SK-N-SH treated with all-trans-retinoic acid at 6 μM for 48 hours (cell line): ENCODE data around the gene PDK3.

ENCODE experiments used
- ATAC-seq: fragments of 200-7000 bp; cut with Tn5 transposase; 3 replicates; pipeline ENCODE4 v1.9.1; 2020; ENCODE audit warnings: mild to moderate bottlenecking, moderate library complexity
- ARNTL ChIP-seq: fragments of 450-650 bp; formaldehyde crosslinking; IDR thresholded peaks from 2 replicates; pipeline ENCODE4 v1.5.0; 2020; ENCODE audit warnings: low read depth, mild to moderate bottlenecking, moderate library complexity, borderline replicate concordance
- CSDC2 ChIP-seq: fragments of 250-450 bp; sonication (Bioruptor Pico); IDR thresholded peaks from 2 replicates; pipeline ENCODE4 v1.5.0; 2020; ENCODE audit warnings: mild to moderate bottlenecking, moderate library complexity
- ESRRG ChIP-seq: fragments of 250-450 bp; sonication (Bioruptor Pico); IDR thresholded peaks from 2 replicates; pipeline ENCODE4 v1.6.1; 2021; ENCODE audit warnings: mild to moderate bottlenecking
- GLIS3 ChIP-seq: fragments of 250-450 bp; sonication (Bioruptor Pico); IDR thresholded peaks from 2 replicates; pipeline ENCODE4 v1.5.0; 2020; ENCODE audit warnings: mild to moderate bottlenecking, moderate library complexity
- ISL1 ChIP-seq: fragments of 250-450 bp; sonication (Bioruptor Pico); IDR thresholded peaks from 2 replicates; pipeline ENCODE4 v2.1.2; 2022; ENCODE audit warnings: mild to moderate bottlenecking, moderate library complexity
- OSR1 ChIP-seq: fragments of 250-450 bp; sonication (Bioruptor Pico); IDR thresholded peaks from 2 replicates; pipeline ENCODE4 v1.8.0; 2022; ENCODE audit warnings: moderate library complexity, mild to moderate bottlenecking, inconsistent platforms
- PPARA ChIP-seq: fragments of 250-450 bp; sonication (Bioruptor Pico); IDR thresholded peaks from 2 replicates; pipeline ENCODE4 v1.5.0; 2020; ENCODE audit warnings: mild to moderate bottlenecking, borderline replicate concordance
- RARB ChIP-seq: fragments of 250-450 bp; sonication (Bioruptor Pico); IDR thresholded peaks from 2 replicates; pipeline ENCODE4 v1.8.0; 2021; ENCODE audit warnings: mild to moderate bottlenecking, moderate library complexity
- SNAI2 ChIP-seq: fragments of 250-450 bp; sonication (Bioruptor Pico); IDR thresholded peaks from 2 replicates; pipeline ENCODE4 v1.5.0; 2020; ENCODE audit warnings: mild to moderate bottlenecking, moderate library complexity
- TCF4 ChIP-seq: fragments of 250-450 bp; sonication (Bioruptor Pico); IDR thresholded peaks from 2 replicates; pipeline ENCODE4 v1.8.0; 2021; ENCODE audit warnings: mild to moderate bottlenecking, moderate library complexity, borderline replicate concordance
- TOX ChIP-seq: fragments of 250-450 bp; sonication (Bioruptor Pico); IDR thresholded peaks from 2 replicates; pipeline ENCODE4 v1.8.0; 2021; ENCODE audit warnings: mild to moderate bottlenecking, moderate library complexity, borderline replicate concordance
- ZC3H10 ChIP-seq: fragments of 250-450 bp; sonication (Bioruptor Pico); IDR thresholded peaks from 2 replicates; pipeline ENCODE4 v1.5.1; 2021; ENCODE audit warnings: mild to moderate bottlenecking, moderate library complexity
- ZFP3 ChIP-seq: fragments of 250-450 bp; sonication (Bioruptor Pico); IDR thresholded peaks from 2 replicates; pipeline ENCODE4 v1.5.0; 2020; ENCODE audit warnings: mild to moderate bottlenecking, moderate library complexity
- ZFP30 ChIP-seq: fragments of 450-650 bp; formaldehyde crosslinking; IDR thresholded peaks from 2 replicates; pipeline ENCODE4 v1.5.0; 2022; ENCODE audit warnings: mild to moderate bottlenecking, moderate library complexity
- ZNF565 ChIP-seq: fragments of 450-650 bp; formaldehyde crosslinking; conservative IDR thresholded peaks from 2 replicates; pipeline ENCODE4 v1.5.0; 2020; ENCODE audit warnings: low read depth, mild to moderate bottlenecking, moderate library complexity
- ZNF70 ChIP-seq: fragments of 450-650 bp; formaldehyde crosslinking; IDR thresholded peaks from 2 replicates; pipeline ENCODE4 v1.5.0; 2020; ENCODE audit warnings: mild to moderate bottlenecking, moderate library complexity
- ZNF8 ChIP-seq: fragments of 450-650 bp; formaldehyde crosslinking; IDR thresholded peaks from 2 replicates; pipeline ENCODE4 v1.5.0; 2020; ENCODE audit warnings: mild to moderate bottlenecking, moderate library complexity
- TF ChIP-seq, protein P1 (sequence below): fragments of 250-450 bp; sonication (Bioruptor Pico); IDR thresholded peaks from 2 replicates; pipeline ENCODE4 v1.8.0; 2021; ENCODE audit warnings: low read depth, mild to moderate bottlenecking, moderate library complexity, borderline replicate concordance
- TF ChIP-seq, protein P2 (sequence below): fragments of 250-450 bp; sonication (Bioruptor Pico); IDR thresholded peaks from 2 replicates; pipeline ENCODE4 v1.5.1; 2020; ENCODE audit warnings: low read depth, mild to moderate bottlenecking, moderate library complexity
- TF ChIP-seq, protein P3 (sequence below): fragments of 250-450 bp; sonication (Bioruptor Pico); IDR thresholded peaks from 2 replicates; pipeline ENCODE4 v1.5.1; 2021; ENCODE audit warnings: mild to moderate bottlenecking, moderate library complexity
- TF ChIP-seq, protein P4 (sequence below): fragments of 250-450 bp; sonication (Bioruptor Pico); IDR thresholded peaks from 2 replicates; pipeline ENCODE4 v1.5.0; 2020; ENCODE audit warnings: mild to moderate bottlenecking, moderate library complexity
- TF ChIP-seq, protein P5 (sequence below): fragments of 250-450 bp; sonication (Bioruptor Pico); IDR thresholded peaks from 2 replicates; pipeline ENCODE4 v1.8.0; 2020; ENCODE audit warnings: mild to moderate bottlenecking, moderate library complexity, borderline replicate concordance

Gene PDK3

DNA sequence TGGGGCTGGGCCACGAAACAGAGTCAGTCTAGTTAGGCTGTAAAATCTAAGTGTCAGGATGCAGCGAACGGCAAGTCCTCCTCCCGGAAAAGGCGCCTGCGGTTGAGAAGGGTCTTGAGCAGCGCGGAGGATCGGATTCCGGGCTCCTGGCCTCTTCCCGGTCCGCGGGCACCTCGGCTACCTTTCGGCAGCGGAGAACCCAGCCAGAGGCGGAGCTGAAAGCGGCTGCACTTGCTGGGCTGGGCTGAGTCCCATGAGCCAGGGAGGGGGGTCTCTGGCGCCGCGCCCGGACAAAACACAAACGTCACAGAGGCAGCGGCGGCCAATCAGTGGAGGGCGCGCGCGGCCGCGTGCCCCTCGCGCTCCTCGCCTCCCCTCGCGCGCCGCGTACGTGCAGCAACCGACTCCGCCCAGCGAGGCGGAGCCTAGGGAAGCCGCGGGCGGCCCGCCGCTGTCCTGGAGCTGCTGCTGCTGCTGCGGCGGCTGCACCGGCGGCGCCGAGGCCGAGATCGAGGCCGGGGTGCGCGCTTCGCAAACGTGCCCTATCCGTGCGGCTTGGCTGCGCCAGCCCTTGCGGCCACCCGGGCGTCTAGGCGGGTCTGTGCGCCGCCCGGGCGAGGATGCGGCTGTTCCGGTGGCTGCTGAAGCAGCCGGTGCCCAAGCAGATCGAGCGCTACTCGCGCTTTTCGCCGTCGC lies at the start of gene PDK3:
Gene PDK3, plus strand, starts transcription at position 451 of the 696 bp plus-strand sequence. Its CDS starts 170 bp downstream, at position 621.
- TF ChIP-seq ESRRG (no peak), ZFP3 (CRISPR knock-in tag) (peak; percentile 48; the same call in 1 of the 2 replicates)
- peak; percentile 98 for ATAC-seq

DNA sequence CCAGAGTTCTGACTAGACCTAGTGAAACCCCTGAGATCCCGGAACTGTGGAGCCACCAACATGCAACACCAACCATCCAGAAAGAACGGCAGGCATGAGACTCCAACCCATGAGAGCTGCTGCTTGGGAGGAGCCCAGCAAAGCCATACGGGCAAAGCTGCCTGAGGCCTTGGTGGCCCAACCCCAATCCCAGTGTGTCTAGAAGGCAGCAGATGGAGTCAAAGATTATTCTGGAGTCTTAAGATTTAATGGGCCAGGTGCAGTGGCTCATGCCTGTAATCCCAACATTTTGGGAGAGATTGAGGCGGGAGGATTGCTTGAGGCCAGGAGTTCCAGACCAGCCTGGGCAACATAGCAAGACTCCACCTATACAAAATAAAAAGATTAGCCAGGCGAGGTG lies 49.2 kb upstream of the PDK3 start:
- TF ChIP-seq, protein P1, sequence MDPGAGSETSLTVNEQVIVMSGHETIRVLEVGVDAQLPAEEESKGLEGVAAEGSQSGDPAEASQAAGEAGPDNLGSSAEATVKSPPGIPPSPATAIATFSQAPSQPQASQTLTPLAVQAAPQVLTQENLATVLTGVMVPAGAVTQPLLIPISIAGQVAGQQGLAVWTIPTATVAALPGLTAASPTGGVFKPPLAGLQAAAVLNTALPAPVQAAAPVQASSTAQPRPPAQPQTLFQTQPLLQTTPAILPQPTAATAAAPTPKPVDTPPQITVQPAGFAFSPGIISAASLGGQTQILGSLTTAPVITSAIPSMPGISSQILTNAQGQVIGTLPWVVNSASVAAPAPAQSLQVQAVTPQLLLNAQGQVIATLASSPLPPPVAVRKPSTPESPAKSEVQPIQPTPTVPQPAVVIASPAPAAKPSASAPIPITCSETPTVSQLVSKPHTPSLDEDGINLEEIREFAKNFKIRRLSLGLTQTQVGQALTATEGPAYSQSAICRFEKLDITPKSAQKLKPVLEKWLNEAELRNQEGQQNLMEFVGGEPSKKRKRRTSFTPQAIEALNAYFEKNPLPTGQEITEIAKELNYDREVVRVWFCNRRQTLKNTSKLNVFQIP (CRISPR knock-in tag) = no peak
- no peak for TF ChIP-seq ZFP30
- no peak for TF ChIP-seq TOX (CRISPR knock-in tag)
- no peak for TF ChIP-seq PPARA (CRISPR knock-in tag)
- TF ChIP-seq TCF4 (CRISPR knock-in tag) = no peak
- TF ChIP-seq, protein P2, sequence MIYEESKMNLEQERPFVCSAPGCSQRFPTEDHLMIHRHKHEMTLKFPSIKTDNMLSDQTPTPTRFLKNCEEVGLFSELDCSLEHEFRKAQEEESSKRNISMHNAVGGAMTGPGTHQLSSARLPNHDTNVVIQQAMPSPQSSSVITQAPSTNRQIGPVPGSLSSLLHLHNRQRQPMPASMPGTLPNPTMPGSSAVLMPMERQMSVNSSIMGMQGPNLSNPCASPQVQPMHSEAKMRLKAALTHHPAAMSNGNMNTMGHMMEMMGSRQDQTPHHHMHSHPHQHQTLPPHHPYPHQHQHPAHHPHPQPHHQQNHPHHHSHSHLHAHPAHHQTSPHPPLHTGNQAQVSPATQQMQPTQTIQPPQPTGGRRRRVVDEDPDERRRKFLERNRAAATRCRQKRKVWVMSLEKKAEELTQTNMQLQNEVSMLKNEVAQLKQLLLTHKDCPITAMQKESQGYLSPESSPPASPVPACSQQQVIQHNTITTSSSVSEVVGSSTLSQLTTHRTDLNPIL = no peak
- TF ChIP-seq, protein P3, sequence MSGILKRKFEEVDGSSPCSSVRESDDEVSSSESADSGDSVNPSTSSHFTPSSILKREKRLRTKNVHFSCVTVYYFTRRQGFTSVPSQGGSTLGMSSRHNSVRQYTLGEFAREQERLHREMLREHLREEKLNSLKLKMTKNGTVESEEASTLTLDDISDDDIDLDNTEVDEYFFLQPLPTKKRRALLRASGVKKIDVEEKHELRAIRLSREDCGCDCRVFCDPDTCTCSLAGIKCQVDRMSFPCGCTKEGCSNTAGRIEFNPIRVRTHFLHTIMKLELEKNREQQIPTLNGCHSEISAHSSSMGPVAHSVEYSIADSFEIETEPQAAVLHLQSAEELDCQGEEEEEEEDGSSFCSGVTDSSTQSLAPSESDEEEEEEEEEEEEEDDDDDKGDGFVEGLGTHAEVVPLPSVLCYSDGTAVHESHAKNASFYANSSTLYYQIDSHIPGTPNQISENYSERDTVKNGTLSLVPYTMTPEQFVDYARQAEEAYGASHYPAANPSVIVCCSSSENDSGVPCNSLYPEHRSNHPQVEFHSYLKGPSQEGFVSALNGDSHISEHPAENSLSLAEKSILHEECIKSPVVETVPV = no peak
- TF ChIP-seq ARNTL = no peak
- no peak for TF ChIP-seq ZC3H10 (CRISPR knock-in tag)
- TF ChIP-seq, protein P4, sequence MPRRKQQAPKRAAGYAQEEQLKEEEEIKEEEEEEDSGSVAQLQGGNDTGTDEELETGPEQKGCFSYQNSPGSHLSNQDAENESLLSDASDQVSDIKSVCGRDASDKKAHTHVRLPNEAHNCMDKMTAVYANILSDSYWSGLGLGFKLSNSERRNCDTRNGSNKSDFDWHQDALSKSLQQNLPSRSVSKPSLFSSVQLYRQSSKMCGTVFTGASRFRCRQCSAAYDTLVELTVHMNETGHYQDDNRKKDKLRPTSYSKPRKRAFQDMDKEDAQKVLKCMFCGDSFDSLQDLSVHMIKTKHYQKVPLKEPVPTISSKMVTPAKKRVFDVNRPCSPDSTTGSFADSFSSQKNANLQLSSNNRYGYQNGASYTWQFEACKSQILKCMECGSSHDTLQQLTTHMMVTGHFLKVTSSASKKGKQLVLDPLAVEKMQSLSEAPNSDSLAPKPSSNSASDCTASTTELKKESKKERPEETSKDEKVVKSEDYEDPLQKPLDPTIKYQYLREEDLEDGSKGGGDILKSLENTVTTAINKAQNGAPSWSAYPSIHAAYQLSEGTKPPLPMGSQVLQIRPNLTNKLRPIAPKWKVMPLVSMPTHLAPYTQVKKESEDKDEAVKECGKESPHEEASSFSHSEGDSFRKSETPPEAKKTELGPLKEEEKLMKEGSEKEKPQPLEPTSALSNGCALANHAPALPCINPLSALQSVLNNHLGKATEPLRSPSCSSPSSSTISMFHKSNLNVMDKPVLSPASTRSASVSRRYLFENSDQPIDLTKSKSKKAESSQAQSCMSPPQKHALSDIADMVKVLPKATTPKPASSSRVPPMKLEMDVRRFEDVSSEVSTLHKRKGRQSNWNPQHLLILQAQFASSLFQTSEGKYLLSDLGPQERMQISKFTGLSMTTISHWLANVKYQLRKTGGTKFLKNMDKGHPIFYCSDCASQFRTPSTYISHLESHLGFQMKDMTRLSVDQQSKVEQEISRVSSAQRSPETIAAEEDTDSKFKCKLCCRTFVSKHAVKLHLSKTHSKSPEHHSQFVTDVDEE (CRISPR knock-in tag) = no peak
- TF ChIP-seq RARB (CRISPR knock-in tag) = no peak
- TF ChIP-seq, protein P5, sequence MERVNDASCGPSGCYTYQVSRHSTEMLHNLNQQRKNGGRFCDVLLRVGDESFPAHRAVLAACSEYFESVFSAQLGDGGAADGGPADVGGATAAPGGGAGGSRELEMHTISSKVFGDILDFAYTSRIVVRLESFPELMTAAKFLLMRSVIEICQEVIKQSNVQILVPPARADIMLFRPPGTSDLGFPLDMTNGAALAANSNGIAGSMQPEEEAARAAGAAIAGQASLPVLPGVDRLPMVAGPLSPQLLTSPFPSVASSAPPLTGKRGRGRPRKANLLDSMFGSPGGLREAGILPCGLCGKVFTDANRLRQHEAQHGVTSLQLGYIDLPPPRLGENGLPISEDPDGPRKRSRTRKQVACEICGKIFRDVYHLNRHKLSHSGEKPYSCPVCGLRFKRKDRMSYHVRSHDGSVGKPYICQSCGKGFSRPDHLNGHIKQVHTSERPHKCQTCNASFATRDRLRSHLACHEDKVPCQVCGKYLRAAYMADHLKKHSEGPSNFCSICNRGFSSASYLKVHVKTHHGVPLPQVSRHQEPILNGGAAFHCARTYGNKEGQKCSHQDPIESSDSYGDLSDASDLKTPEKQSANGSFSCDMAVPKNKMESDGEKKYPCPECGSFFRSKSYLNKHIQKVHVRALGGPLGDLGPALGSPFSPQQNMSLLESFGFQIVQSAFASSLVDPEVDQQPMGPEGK (CRISPR knock-in tag) = no peak
- no peak for TF ChIP-seq ZNF8 (CRISPR knock-in tag)
- TF ChIP-seq OSR1 = no peak
- TF ChIP-seq ISL1 (CRISPR knock-in tag) = no peak
- TF ChIP-seq ZNF70 (CRISPR knock-in tag) = no peak
- no peak for TF ChIP-seq ZNF565
- TF ChIP-seq GLIS3 (CRISPR knock-in tag) = no peak
- no peak for ATAC-seq

DNA sequence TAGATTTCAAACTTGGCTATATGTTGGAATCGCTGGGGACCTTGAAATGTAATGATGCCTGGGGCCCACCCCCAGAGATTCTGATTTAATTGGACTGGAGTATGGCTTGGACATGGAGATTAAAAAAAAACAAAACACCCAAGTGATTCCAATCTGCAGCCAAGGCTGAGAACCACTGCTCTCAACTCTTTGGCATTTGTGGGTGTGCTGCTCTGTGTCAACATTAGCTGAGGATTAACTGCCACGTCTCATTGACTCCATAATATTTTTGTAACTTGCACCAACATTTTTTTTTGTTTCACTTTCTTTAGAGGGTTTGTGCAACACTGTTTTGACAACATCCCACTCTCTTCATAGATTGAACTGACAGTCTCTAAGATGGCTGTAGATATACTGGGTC lies 41.1 kb upstream of the PDK3 start:
- no peak for ATAC-seq
- TF ChIP-seq, protein P3 = no peak
- TF ChIP-seq ZFP3 (CRISPR knock-in tag) = no peak
- no peak for TF ChIP-seq CSDC2
- TF ChIP-seq, protein P4 (CRISPR knock-in tag) = no peak
- TF ChIP-seq PPARA (CRISPR knock-in tag) = no peak
- TF ChIP-seq ZNF8 (CRISPR knock-in tag) = no peak
- TF ChIP-seq SNAI2 (CRISPR knock-in tag) = no peak
